ENCODE measurements around the gene EXOSC7. TPM values are rescaled to one million over a fixed set of nuclear protein-coding genes. Genes with fewer than 3 reads are reported as not detected.

EXOSC7 gene
- total RNA-seq, 1 experiment from 2014 or later: 50.1 TPM

DNA sequence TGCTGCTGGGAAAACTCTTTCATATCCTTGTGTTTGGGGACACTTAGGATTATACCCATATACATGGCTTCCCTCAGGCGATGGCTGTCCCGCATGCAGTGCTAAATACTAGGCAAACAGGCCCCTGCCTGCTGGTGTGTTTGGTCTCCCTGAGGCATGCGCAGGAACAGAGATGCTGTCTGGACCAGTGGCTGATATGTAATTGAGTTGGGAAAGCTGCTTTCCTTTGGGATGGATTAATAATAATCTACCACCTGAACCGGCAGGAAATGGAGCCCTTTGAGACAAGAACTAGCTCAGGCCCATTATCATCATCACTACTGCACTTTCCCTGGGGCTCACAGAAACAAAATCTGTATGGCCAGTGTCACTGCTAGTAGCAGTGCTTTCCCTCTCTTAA, 18.1 kb upstream of the EXOSC7 start:
- Mint-ChIP-seq H3K4me3 (ENCODE audit: low read depth, unreplicated experiment) (no peak overlapping the region), H3K36me3 (ENCODE audit: insufficient read depth, unreplicated experiment) (no peaks in the 10 kb centered on the region), H3K27ac (ENCODE audit: unreplicated experiment) (no peak overlapping the region), H3K4me1 (ENCODE audit: low read depth, unreplicated experiment) (peaks cover 36% of the 10 kb centered on the region), H3K9me3 (ENCODE audit: low read depth, unreplicated experiment) (no peaks in the 10 kb centered on the region), H3K27me3 (ENCODE audit: unreplicated experiment) (no peaks in the 10 kb centered on the region)
- no peak for DNase-seq
- TF ChIP-seq, protein P1, sequence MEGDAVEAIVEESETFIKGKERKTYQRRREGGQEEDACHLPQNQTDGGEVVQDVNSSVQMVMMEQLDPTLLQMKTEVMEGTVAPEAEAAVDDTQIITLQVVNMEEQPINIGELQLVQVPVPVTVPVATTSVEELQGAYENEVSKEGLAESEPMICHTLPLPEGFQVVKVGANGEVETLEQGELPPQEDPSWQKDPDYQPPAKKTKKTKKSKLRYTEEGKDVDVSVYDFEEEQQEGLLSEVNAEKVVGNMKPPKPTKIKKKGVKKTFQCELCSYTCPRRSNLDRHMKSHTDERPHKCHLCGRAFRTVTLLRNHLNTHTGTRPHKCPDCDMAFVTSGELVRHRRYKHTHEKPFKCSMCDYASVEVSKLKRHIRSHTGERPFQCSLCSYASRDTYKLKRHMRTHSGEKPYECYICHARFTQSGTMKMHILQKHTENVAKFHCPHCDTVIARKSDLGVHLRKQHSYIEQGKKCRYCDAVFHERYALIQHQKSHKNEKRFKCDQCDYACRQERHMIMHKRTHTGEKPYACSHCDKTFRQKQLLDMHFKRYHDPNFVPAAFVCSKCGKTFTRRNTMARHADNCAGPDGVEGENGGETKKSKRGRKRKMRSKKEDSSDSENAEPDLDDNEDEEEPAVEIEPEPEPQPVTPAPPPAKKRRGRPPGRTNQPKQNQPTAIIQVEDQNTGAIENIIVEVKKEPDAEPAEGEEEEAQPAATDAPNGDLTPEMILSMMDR (IDR thresholded peaks at IDR 0.05; ENCODE audit: unreplicated experiment): no peak
- intact Hi-C loops (cut with micrococcal nuclease; ENCODE audit: unreplicated experiment): no loop called here
- CTCF ChIA-PET: no interaction called here
- no TSS peak for BruUV-seq (replicated peaks)

DNA sequence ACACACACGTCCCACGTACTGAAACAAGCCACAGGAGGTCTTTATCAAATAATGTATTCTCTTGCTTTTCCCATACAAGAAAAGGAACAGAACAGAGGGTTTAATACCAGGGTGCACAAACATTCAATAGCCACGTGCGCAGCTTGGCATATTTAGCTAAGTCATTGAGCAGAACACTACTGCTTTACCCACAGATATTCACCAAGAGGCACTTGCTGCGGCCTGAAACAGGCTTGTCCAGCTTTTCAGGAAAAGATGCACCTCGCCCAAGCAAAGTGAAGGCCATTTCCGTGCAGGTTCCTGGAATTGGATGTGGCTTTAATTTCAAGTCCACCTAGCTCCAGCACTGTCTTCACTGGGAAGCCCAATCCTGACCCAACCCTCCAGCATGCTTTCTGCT, 17.7 kb upstream of the EXOSC7 start:
- no peak for DNase-seq
- no TSS peak for BruUV-seq (replicated peaks)
- no peak overlapping the region for H3K27ac Mint-ChIP-seq (ENCODE audit: unreplicated experiment)

DNA sequence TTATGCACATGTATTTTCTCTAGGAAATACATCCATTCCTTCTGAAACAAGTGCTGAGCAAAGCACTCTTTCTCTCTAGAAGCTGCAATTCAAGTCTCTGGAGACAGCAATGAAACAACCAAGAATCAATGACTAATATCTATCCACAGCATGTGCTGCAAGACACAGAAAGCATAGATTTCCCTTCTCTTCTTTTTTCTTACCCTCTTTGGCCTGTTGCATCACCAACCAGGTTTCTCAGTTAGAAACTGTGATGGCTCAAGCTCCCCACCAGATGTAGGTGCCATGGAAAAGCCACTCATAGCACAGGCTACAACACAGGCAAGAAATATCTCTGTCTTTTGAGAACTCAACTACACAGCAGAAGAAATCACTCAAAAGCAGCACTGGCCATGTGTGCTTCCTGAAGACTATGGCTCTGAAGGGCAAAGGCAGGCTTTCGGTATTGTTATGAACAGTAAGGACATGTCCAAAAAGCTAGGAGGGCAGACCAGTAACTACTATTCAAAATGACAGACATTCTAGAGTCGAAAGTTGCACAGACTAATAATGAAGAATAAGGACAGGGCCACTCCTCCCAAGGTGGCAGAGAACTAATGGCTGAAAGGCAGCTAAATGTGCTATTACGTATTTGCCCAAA, 15.5 kb upstream of the EXOSC7 start:
- H3K27ac Mint-ChIP-seq (ENCODE audit: unreplicated experiment): no peak overlapping the region
- peaks cover 6% of the 10 kb centered on the region for H3K36me3 Mint-ChIP-seq (ENCODE audit: insufficient read depth, unreplicated experiment)
- no TSS peak for BruUV-seq (replicated peaks)
- H3K9me3 Mint-ChIP-seq (ENCODE audit: low read depth, unreplicated experiment): no peaks in the 10 kb centered on the region
- CTCF ChIA-PET: no interaction called here
- H3K4me1 Mint-ChIP-seq (ENCODE audit: low read depth, unreplicated experiment): peaks cover 52% of the 10 kb centered on the region
- H3K4me3 Mint-ChIP-seq (ENCODE audit: low read depth, unreplicated experiment): no peak overlapping the region
- TF ChIP-seq, protein P1 (IDR thresholded peaks at IDR 0.05; ENCODE audit: unreplicated experiment): no peak
- no peaks in the 10 kb centered on the region for H3K27me3 Mint-ChIP-seq (ENCODE audit: unreplicated experiment)
- intact Hi-C loops (cut with micrococcal nuclease; ENCODE audit: unreplicated experiment): no loop called here
- no peak for DNase-seq

More for the DNA sequence above, 17.7 kb upstream of the EXOSC7 start:
- intact Hi-C loops (cut with micrococcal nuclease; ENCODE audit: unreplicated experiment): no loop called here
- peaks cover 40% of the 10 kb centered on the region for H3K4me1 Mint-ChIP-seq (ENCODE audit: low read depth, unreplicated experiment)
- TF ChIP-seq, protein P1 (IDR thresholded peaks at IDR 0.05; ENCODE audit: unreplicated experiment): no peak
- H3K27me3 Mint-ChIP-seq (ENCODE audit: unreplicated experiment): no peaks in the 10 kb centered on the region
- CTCF ChIA-PET: no interaction called here
- H3K36me3 Mint-ChIP-seq (ENCODE audit: insufficient read depth, unreplicated experiment): peaks cover under 1% of the 10 kb centered on the region
- H3K9me3 Mint-ChIP-seq (ENCODE audit: low read depth, unreplicated experiment): no peaks in the 10 kb centered on the region
- no peak overlapping the region for H3K4me3 Mint-ChIP-seq (ENCODE audit: low read depth, unreplicated experiment)

DNA sequence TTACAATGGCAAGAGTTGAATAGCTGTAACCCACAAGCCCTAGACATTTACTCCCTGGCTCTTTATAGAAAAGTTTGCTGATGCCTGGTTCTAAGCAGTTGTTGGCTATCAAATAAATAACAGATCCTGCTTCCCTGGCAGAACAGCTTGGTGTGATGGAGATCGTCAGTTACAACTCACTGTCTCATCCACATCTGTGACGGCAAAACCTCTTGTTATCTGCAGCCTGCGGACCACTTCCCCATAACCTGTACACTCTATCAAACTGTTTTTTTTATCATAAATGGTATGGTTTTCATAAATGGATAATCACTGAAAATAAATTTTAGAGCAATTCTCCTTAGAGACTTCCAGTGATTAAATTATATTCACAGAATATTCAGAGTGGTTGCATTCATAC, 14.2 kb upstream of the EXOSC7 start:
- no peak for DNase-seq

More for the DNA sequence above, 14.2 kb upstream of the EXOSC7 start:
- Mint-ChIP-seq H3K4me1 (ENCODE audit: low read depth, unreplicated experiment) (peaks cover 54% of the 10 kb centered on the region), H3K9me3 (ENCODE audit: low read depth, unreplicated experiment) (no peaks in the 10 kb centered on the region), H3K27me3 (ENCODE audit: unreplicated experiment) (no peaks in the 10 kb centered on the region), H3K36me3 (ENCODE audit: insufficient read depth, unreplicated experiment) (peaks cover 6% of the 10 kb centered on the region), H3K4me3 (ENCODE audit: low read depth, unreplicated experiment) (no peak overlapping the region), H3K27ac (ENCODE audit: unreplicated experiment) (no peak overlapping the region)
- CTCF ChIA-PET: no interaction called here
- TF ChIP-seq, protein P1 (IDR thresholded peaks at IDR 0.05; ENCODE audit: unreplicated experiment): no peak
- BruUV-seq (replicated peaks): no TSS peak
- intact Hi-C loops (cut with micrococcal nuclease; ENCODE audit: unreplicated experiment): no loop called here

Data from Calu3 (cell line).